Kidney (tissue), 14 donors: ENCODE results near the gene MRNIP. TPM values are rescaled to one million over a fixed set of nuclear protein-coding genes. Genes with fewer than 3 reads are reported as not detected.

Experiments used
- DNase-seq, 5 donors: peaks; one replicate each; pipeline ENCODE4 v3.0.0-alpha.2; 2013 to 2020
- FAIRE-seq: peaks from 2 replicates; lab custom pipeline; 2012; peaks lifted over from hg19 to GRCh38; lab: Jason Lieb, UNC
- H3K27ac ChIP-seq, 2 donors: one replicate each; pipeline ENCODE4 v1.7.0; 2013; ENCODE audit warnings: low read depth in 2 of 2, low read length in 2 of 2, inconsistent platforms in 1 of 2
- H3K27me3 ChIP-seq: one replicate; pipeline ENCODE4 v1.7.1; 2013; ENCODE audit warnings: low read length, inconsistent platforms; ENCODE audit not compliant: control insufficient read depth, insufficient read depth
- H3K36me3 ChIP-seq, 3 donors: one replicate each; pipeline versions ENCODE4 v1.7.0 to v1.7.1; 2013; ENCODE audit warnings: low read length in 3 of 3, control low read depth in 1 of 3, inconsistent platforms in 1 of 3; ENCODE audit not compliant: insufficient read depth in 3 of 3, control insufficient read depth in 2 of 3
- H3K4me1 ChIP-seq, 3 donors: one replicate each; pipeline versions ENCODE4 v1.7.0 to v1.7.1; 2013; ENCODE audit warnings: low read length in 3 of 3, inconsistent platforms in 1 of 3, low read depth in 1 of 3; ENCODE audit not compliant: control insufficient read depth in 2 of 3, insufficient read depth in 2 of 3
- H3K4me3 ChIP-seq, 3 donors: one replicate each; pipeline versions ENCODE4 v1.7.0 to v1.8.1; 2013; ENCODE audit warnings: low read length in 3 of 3, control low read depth in 1 of 3, inconsistent platforms in 1 of 3
- H3K9ac ChIP-seq, 3 donors: one replicate each; pipeline versions ENCODE4 v1.7.0 to v1.7.1; 2013; ENCODE audit warnings: low read length in 3 of 3, control low read depth in 1 of 3, inconsistent platforms in 1 of 3
- H3K9me3 ChIP-seq, 3 donors: one replicate each; pipeline versions ENCODE4 v1.7.0 to v1.7.1; 2013; ENCODE audit warnings: low read length in 3 of 3, control low read depth in 1 of 3, inconsistent platforms in 1 of 3; ENCODE audit not compliant: control insufficient read depth in 2 of 3, insufficient read depth in 1 of 3
- intact Hi-C: fragments of 100-400 bp; cut with DNase I; formaldehyde crosslinking; loops from one replicate; pipeline ENCODE4 v1.11.1; 2022
- polyA plus RNA-seq: library from polyadenylated mRNA; stranded (reverse); fragments of 350-450 nt; fragmentation: Illumina TruSeq; extraction: RNeasy Lipid Tissue Mini Kit (QIAGEN cat#74804); gene quantifications from one replicate; pipeline ENCODE4 v1.2.3, GENCODE V29; 2014; ENCODE audit warnings: low read depth, low replicate concordance; ENCODE audit not compliant: insufficient read depth
- total RNA-seq: library from RNA; stranded (reverse); fragmentation: NEBNext Ultra II Directional; extraction: Animal tissue kit (Norgen Biotek cat#: 25700); gene quantifications from one replicate; pipeline ENCODE4 v1.2.1, GENCODE V29; 2021
- TF ChIP-seq, protein P1 (sequence below): IDR thresholded peaks from 3 replicates; pipeline ENCODE4 v1.5.1; 2012; ENCODE audit warnings: mild to moderate bottlenecking, moderate library complexity, borderline replicate concordance; ENCODE audit not compliant: insufficient read depth; ENCODE audit errors: extremely low read depth
- donor health status: control.
- donor health status: control.
- donor health status: control.
- donor health status: control.
- donor health status: control.
- donor health status: DM: yes; HTN: yes; CAD: no.
- donor health status: Normal renal cell carcinoma (clear cell type).

MRNIP gene
- total and polyA plus RNA-seq, 2 donors from 2014 or later: 25.3 to 36.6 TPM

- Histone ChIP-seq H3K27ac (no peak overlapping the region), H3K4me1 (no peaks in the 10 kb centered on the region), H3K36me3 (peaks cover 8 to 61% (median 37%) of the 10 kb centered on the region in 3 donors), H3K27me3 (no peaks in the 10 kb centered on the region), H3K9me3 (no peaks in the 10 kb centered on the region), H3K9ac (no peak overlapping the region), H3K4me3 (no peak overlapping the region)
- intact Hi-C loops: no loop called here
- DNase-seq (no peak), FAIRE-seq (no peak)
- TF ChIP-seq, protein P1, sequence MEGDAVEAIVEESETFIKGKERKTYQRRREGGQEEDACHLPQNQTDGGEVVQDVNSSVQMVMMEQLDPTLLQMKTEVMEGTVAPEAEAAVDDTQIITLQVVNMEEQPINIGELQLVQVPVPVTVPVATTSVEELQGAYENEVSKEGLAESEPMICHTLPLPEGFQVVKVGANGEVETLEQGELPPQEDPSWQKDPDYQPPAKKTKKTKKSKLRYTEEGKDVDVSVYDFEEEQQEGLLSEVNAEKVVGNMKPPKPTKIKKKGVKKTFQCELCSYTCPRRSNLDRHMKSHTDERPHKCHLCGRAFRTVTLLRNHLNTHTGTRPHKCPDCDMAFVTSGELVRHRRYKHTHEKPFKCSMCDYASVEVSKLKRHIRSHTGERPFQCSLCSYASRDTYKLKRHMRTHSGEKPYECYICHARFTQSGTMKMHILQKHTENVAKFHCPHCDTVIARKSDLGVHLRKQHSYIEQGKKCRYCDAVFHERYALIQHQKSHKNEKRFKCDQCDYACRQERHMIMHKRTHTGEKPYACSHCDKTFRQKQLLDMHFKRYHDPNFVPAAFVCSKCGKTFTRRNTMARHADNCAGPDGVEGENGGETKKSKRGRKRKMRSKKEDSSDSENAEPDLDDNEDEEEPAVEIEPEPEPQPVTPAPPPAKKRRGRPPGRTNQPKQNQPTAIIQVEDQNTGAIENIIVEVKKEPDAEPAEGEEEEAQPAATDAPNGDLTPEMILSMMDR: no peak
These were observed 35.6 kb upstream of the MRNIP start for GRCh38 chr5:179893958-179894895.

- H3K27me3 ChIP-seq: no peaks in the 10 kb centered on the region
These were observed 34.7 kb upstream of the MRNIP start for GRCh38 chr5:179893076-179893957.

DNA sequence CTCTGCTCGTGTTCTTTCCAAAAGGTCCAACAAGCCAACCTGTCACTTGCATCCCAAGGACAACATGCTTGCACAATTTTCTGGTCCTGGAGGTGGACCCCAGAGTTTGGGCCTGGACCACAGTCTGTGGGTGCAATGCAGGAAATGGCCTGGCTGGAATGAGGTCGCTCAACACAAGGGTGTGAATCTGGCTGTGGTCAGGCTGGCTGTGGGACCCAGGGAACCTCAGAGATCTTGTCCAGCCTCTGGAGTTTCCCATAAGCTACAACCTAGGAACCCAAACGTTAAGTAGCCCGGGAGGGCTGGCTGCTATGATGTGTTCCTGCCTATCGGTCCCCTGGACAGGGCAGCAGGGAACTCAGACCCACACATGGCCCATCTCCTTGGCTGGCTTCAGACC lies 33.6 kb upstream of the MRNIP start:
- TF ChIP-seq, protein P1: no peak
- H3K27ac ChIP-seq: no peak overlapping the region
- intact Hi-C loops: no loop called here

More at GRCh38 chr5:179893076-179893957, 34.7 kb upstream of the MRNIP start:
- no peaks in the 10 kb centered on the region for H3K9me3 ChIP-seq
- no peaks in the 10 kb centered on the region for H3K4me1 ChIP-seq
- H3K27ac ChIP-seq: no peak overlapping the region
- intact Hi-C loops: no loop called here
- FAIRE-seq (no peak), DNase-seq (peak in 1 of 5 donors; percentile 40)
- TF ChIP-seq, protein P1: no peak
- no peak overlapping the region for H3K9ac ChIP-seq
- no peak overlapping the region for H3K4me3 ChIP-seq
- peaks cover 4 to 57% (median 36%) of the 10 kb centered on the region in 3 donors for H3K36me3 ChIP-seq

More for the DNA sequence above, 33.6 kb upstream of the MRNIP start:
- Histone ChIP-seq H3K27me3 (no peaks in the 10 kb centered on the region), H3K9me3 (no peaks in the 10 kb centered on the region), H3K36me3 (peaks cover 0 to 57% (median 40%) of the 10 kb centered on the region in 3 donors), H3K4me1 (no peaks in the 10 kb centered on the region), H3K9ac (no peak overlapping the region), H3K4me3 (no peak overlapping the region)
- DNase-seq (peak in 1 of 5 donors; percentile 10), FAIRE-seq (no peak)
